PC-9 (cell line): Measurements from ENCODE around the gene GPR45.

ENCODE experiments used
- CTCF ChIP-seq: fragments of 200-600 bp; sonication (generic); conservative IDR thresholded peaks from 2 replicates; pipeline ENCODE4 v1.6.1; 2017; ENCODE audit warnings: mixed run types, antibody characterized with exemption, mild to moderate bottlenecking, moderate library complexity
- EZH2 ChIP-seq: fragments of 200-600 bp; sonication (generic); IDR thresholded peaks from 2 replicates; pipeline ENCODE4 v1.8.0; 2017; ENCODE audit warnings: antibody characterized with exemption, low read depth

- TF ChIP-seq CTCF, result no peak
- no peak for TF ChIP-seq EZH2
These were observed 27.9 kb downstream of the GPR45 start for GRCh38 chr2:105269426-105269825.
